Measurements from ENCODE around the gene TLR5.

Gene TLR5

GRCh38 chr1:223082914-223083313, 60.1 kb downstream of the TLR5 start:
- no peak overlapping the region for H3K4me3 ChIP-seq (ENCODE audit: low read length)
- no peak for TF ChIP-seq CTCF (IDR thresholded peaks at IDR 0.05; ENCODE audit: insufficient read depth, low read depth, low read length, missing control alignments)
- no peak for DNase-seq (ENCODE audit: low read depth)

- peak; percentile 80 for TF ChIP-seq CTCF (IDR thresholded peaks at IDR 0.05; ENCODE audit: insufficient read depth, low read depth, low read length, missing control alignments)
- DNase-seq (ENCODE audit: low read depth), result peak; percentile 93
- peak overlapping the region; percentile 29 for H3K4me3 ChIP-seq (ENCODE audit: low read length)
These were observed 61.7 kb downstream of the TLR5 start for GRCh38 chr1:223081181-223081994.

- DNase-seq (ENCODE audit: low read depth), result no peak
- H3K4me3 ChIP-seq (ENCODE audit: low read length), result no peak overlapping the region
- TF ChIP-seq CTCF (IDR thresholded peaks at IDR 0.05; ENCODE audit: insufficient read depth, low read depth, low read length, missing control alignments), result no peak
These were observed 63.5 kb downstream of the TLR5 start for GRCh38 chr1:223079498-223079897.

- H3K4me3 ChIP-seq (ENCODE audit: low read length), result no peak overlapping the region
- DNase-seq (ENCODE audit: low read depth), result no peak
- TF ChIP-seq CTCF (IDR thresholded peaks at IDR 0.05; ENCODE audit: insufficient read depth, low read depth, low read length, missing control alignments), result no peak
These were observed 65.7 kb downstream of the TLR5 start for GRCh38 chr1:223077247-223077833.

GRCh38 chr1:223076362-223076761, 66.7 kb downstream of the TLR5 start:
- no peak for TF ChIP-seq CTCF (IDR thresholded peaks at IDR 0.05; ENCODE audit: insufficient read depth, low read depth, low read length, missing control alignments)
- H3K4me3 ChIP-seq (ENCODE audit: low read length), result no peak overlapping the region
- DNase-seq (ENCODE audit: low read depth), result no peak

- no peak overlapping the region for H3K4me3 ChIP-seq (ENCODE audit: low read length)
- no peak for TF ChIP-seq CTCF (IDR thresholded peaks at IDR 0.05; ENCODE audit: insufficient read depth, low read depth, low read length, missing control alignments)
- no peak for DNase-seq (ENCODE audit: low read depth)
These were observed 67.2 kb downstream of the TLR5 start for GRCh38 chr1:223075834-223076233.
